Esophagus squamous epithelium (tissue), 4 donors: Measurements from ENCODE around the gene FYCO1.

ENCODE experiments used
- CTCF ChIP-seq, 6 experiments: fragments of 450-650 bp in 4 of 6; fragments of 200-600 bp in 2 of 6; sonication (generic) in 2 of 6; IDR thresholded peaks; one replicate each; pipeline ENCODE4 v1.5.1; 2016 to 2019; ENCODE audit warnings: antibody characterized with exemption in 6 of 6, mild to moderate bottlenecking in 4 of 6, moderate library complexity in 4 of 6
- POLR2A ChIP-seq, 4 donors: fragments of 450-650 bp; IDR thresholded peaks; one replicate each; pipeline ENCODE4 v1.6.1; 2017; ENCODE audit warnings: antibody characterized with exemption in 4 of 4, mild to moderate bottlenecking in 4 of 4, moderate library complexity in 3 of 4

- TF ChIP-seq POLR2A (IDR thresholded peaks at IDR 0.05) (no peak), CTCF (IDR thresholded peaks at IDR 0.05) (no peak)
Measured at GRCh38 chr3:46029953-46030543, 34.4 kb upstream of the FYCO1 start.
